ENCODE results near the gene CENPB.

Gene CENPB

DNA sequence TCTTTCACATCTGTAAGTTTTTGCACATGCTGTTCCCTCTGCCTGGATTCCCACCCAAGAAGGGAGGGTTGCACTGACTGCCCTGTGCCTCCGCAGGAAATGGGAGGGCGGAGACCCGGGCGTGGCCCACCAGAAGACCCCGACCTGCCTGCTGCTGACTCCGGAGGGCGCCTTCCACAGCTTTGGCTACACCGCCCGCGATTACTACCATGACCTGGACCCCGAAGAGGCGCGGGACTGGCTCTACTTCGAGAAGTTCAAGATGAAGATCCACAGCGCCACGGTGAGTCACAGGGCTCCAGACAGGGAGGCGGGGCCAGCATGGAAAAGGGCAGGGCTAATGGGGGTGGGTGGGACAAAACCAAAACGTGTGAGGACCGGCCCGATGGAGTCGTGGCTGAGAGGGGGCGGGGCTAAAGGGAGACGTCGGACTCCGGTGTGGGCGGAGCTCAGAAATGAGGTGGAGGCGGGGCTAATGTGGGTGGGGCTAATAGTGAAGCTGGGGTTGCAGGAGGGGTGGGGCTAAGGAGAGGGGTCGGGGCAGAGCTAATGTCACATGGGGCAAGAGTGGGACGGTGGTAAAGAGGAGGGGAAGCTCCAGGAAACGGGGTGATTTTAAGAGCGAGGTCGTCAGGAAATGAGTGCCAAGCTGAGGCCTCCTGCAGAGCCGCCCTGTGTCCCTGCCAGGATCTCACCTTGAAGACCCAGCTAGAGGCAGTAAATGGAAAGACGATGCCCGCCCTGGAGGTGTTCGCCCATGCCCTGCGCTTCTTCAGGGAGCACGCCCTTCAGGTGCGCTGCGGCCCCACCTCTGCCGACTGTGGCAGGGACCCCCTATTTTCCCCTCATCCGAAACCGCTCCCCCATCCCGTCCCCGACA is 41.5 kb downstream of the CENPB start:
- no peak overlapping the region for H3K27ac ChIP-seq (ENCODE audit: low read length)
- no peaks in the 10 kb centered on the region for H3K9me3 ChIP-seq (ENCODE audit: control insufficient read depth in 2 of 2, low read length in 2 of 2)
- H3K4me1 ChIP-seq (ENCODE audit: control insufficient read depth, insufficient read depth, low read length), result peaks cover 7% of the 10 kb centered on the region
- no peak overlapping the region for H3K4me3 ChIP-seq (ENCODE audit: low read length in 2 of 2)
- no peak overlapping the region for H3K9ac ChIP-seq (ENCODE audit: low read length in 2 of 2)
- no peaks in the 10 kb centered on the region for H3K36me3 ChIP-seq (ENCODE audit: control insufficient read depth in 2 of 2, insufficient read depth in 2 of 2, low read length in 2 of 2)
- peaks cover 3 to 8% of the 10 kb centered on the region in 2 donors for H3K27me3 ChIP-seq (ENCODE audit: control insufficient read depth in 1 of 2, insufficient read depth in 2 of 2, low read length in 2 of 2)

- peaks cover 3 to 9% of the 10 kb centered on the region in 2 donors for H3K27me3 ChIP-seq (ENCODE audit: control insufficient read depth in 1 of 2, insufficient read depth in 2 of 2, low read length in 2 of 2)
- H3K4me1 ChIP-seq (ENCODE audit: control insufficient read depth, insufficient read depth, low read length), result peaks cover 9% of the 10 kb centered on the region
- no peaks in the 10 kb centered on the region for H3K36me3 ChIP-seq (ENCODE audit: control insufficient read depth in 2 of 2, insufficient read depth in 2 of 2, low read length in 2 of 2)
- H3K4me3 ChIP-seq (ENCODE audit: low read length in 2 of 2), result no peak overlapping the region
- H3K9me3 ChIP-seq (ENCODE audit: control insufficient read depth in 2 of 2, low read length in 2 of 2), result no peaks in the 10 kb centered on the region
- no peak overlapping the region for H3K9ac ChIP-seq (ENCODE audit: low read length in 2 of 2)
- no peak overlapping the region for H3K27ac ChIP-seq (ENCODE audit: low read length)
These were observed 42.5 kb downstream of the CENPB start for GRCh38 chr20:3744037-3744436.

- Histone ChIP-seq H3K4me3 (ENCODE audit: low read length in 2 of 2) (no peak overlapping the region), H3K9ac (ENCODE audit: low read length in 2 of 2) (no peak overlapping the region), H3K9me3 (ENCODE audit: control insufficient read depth in 2 of 2, low read length in 2 of 2) (no peaks in the 10 kb centered on the region), H3K4me1 (ENCODE audit: control insufficient read depth, insufficient read depth, low read length) (peaks cover 5% of the 10 kb centered on the region), H3K27ac (ENCODE audit: low read length) (no peak overlapping the region), H3K27me3 (ENCODE audit: control insufficient read depth in 1 of 2, insufficient read depth in 2 of 2, low read length in 2 of 2) (peaks cover 3 to 9% of the 10 kb centered on the region in 2 donors), H3K36me3 (ENCODE audit: control insufficient read depth in 2 of 2, insufficient read depth in 2 of 2, low read length in 2 of 2) (no peaks in the 10 kb centered on the region)
These were observed 43.3 kb downstream of the CENPB start for GRCh38 chr20:3743251-3743650.

- Histone ChIP-seq H3K9ac (ENCODE audit: low read length in 2 of 2) (no peak overlapping the region), H3K9me3 (ENCODE audit: control insufficient read depth in 2 of 2, low read length in 2 of 2) (no peaks in the 10 kb centered on the region), H3K27ac (ENCODE audit: low read length) (no peak overlapping the region), H3K27me3 (ENCODE audit: control insufficient read depth in 1 of 2, insufficient read depth in 2 of 2, low read length in 2 of 2) (peaks cover 3 to 9% of the 10 kb centered on the region in 2 donors), H3K4me3 (ENCODE audit: low read length in 2 of 2) (no peak overlapping the region), H3K4me1 (ENCODE audit: control insufficient read depth, insufficient read depth, low read length) (peaks cover 5% of the 10 kb centered on the region), H3K36me3 (ENCODE audit: control insufficient read depth in 2 of 2, insufficient read depth in 2 of 2, low read length in 2 of 2) (no peaks in the 10 kb centered on the region)
These were observed 44.6 kb downstream of the CENPB start for GRCh38 chr20:3741836-3742458.

DNA sequence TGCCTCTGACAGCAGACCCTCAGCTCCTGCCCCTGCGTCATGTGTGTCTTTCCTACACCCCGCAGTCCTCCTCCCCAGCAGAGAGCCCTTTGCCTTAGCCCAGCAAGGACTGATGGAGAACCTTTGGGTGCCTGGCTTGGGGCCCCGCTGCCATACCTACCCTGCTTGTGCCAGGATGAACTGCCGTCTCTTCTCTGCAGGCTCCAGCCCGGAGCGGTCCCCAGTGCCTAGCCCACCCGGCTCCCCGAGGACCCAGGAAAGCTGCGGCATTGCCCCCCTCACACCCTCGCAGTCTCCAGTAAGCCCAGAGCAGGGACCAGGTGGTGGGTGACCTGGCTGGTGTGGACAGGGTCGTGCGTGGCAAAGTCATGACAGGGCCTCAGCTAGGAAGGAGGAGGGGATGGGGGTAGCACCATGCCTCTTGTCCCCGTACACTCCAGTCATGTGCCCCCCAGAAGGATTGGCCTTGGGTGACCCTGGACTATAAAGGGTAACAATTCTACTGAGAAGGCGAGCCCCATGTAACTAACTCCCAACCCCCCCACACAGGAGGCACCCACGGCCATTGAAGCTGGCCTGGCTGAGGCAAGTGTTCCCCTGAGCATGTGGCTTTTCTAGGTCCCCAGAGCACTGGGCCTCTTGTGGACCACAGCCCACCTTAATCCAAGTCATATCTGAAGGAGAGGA is 45.8 kb downstream of the CENPB start:
- H3K27me3 ChIP-seq (ENCODE audit: control insufficient read depth in 1 of 2, insufficient read depth in 2 of 2, low read length in 2 of 2), result peaks cover 3 to 9% of the 10 kb centered on the region in 2 donors
- H3K4me3 ChIP-seq (ENCODE audit: low read length in 2 of 2), result no peak overlapping the region
- peaks cover 5% of the 10 kb centered on the region for H3K4me1 ChIP-seq (ENCODE audit: control insufficient read depth, insufficient read depth, low read length)
- H3K27ac ChIP-seq (ENCODE audit: low read length), result no peak overlapping the region
- H3K9me3 ChIP-seq (ENCODE audit: control insufficient read depth in 2 of 2, low read length in 2 of 2), result no peaks in the 10 kb centered on the region
- no peaks in the 10 kb centered on the region for H3K36me3 ChIP-seq (ENCODE audit: control insufficient read depth in 2 of 2, insufficient read depth in 2 of 2, low read length in 2 of 2)
- no peak overlapping the region for H3K9ac ChIP-seq (ENCODE audit: low read length in 2 of 2)

GRCh38 chr20:3739926-3740451 is 46.6 kb downstream of the CENPB start:
- Histone ChIP-seq H3K36me3 (ENCODE audit: control insufficient read depth in 2 of 2, insufficient read depth in 2 of 2, low read length in 2 of 2) (no peaks in the 10 kb centered on the region), H3K9ac (ENCODE audit: low read length in 2 of 2) (no peak overlapping the region)

GRCh38 chr20:3739054-3739925 is 47.2 kb downstream of the CENPB start:
- Histone ChIP-seq H3K9me3 (ENCODE audit: control insufficient read depth in 2 of 2, low read length in 2 of 2) (no peaks in the 10 kb centered on the region), H3K36me3 (ENCODE audit: control insufficient read depth in 2 of 2, insufficient read depth in 2 of 2, low read length in 2 of 2) (no peaks in the 10 kb centered on the region), H3K9ac (ENCODE audit: low read length in 2 of 2) (no peak overlapping the region), H3K27ac (ENCODE audit: low read length) (no peak overlapping the region), H3K4me3 (ENCODE audit: low read length in 2 of 2) (no peak overlapping the region), H3K4me1 (ENCODE audit: control insufficient read depth, insufficient read depth, low read length) (peaks cover 8% of the 10 kb centered on the region), H3K27me3 (ENCODE audit: control insufficient read depth in 1 of 2, insufficient read depth in 2 of 2, low read length in 2 of 2) (peaks cover 0 to 6% of the 10 kb centered on the region in 2 donors)

More at GRCh38 chr20:3739926-3740451, 46.6 kb downstream of the CENPB start:
- Histone ChIP-seq H3K4me3 (ENCODE audit: low read length in 2 of 2) (no peak overlapping the region), H3K9me3 (ENCODE audit: control insufficient read depth in 2 of 2, low read length in 2 of 2) (no peaks in the 10 kb centered on the region), H3K27ac (ENCODE audit: low read length) (no peak overlapping the region), H3K4me1 (ENCODE audit: control insufficient read depth, insufficient read depth, low read length) (peaks cover 5% of the 10 kb centered on the region), H3K27me3 (ENCODE audit: control insufficient read depth in 1 of 2, insufficient read depth in 2 of 2, low read length in 2 of 2) (peaks cover 3 to 9% of the 10 kb centered on the region in 2 donors)

GRCh38 chr20:3738111-3739053 is 48.2 kb downstream of the CENPB start:
- Histone ChIP-seq H3K4me3 (ENCODE audit: low read length in 2 of 2) (no peak overlapping the region), H3K36me3 (ENCODE audit: control insufficient read depth in 2 of 2, insufficient read depth in 2 of 2, low read length in 2 of 2) (no peaks in the 10 kb centered on the region), H3K4me1 (ENCODE audit: control insufficient read depth, insufficient read depth, low read length) (peaks cover 10% of the 10 kb centered on the region), H3K9me3 (ENCODE audit: control insufficient read depth in 2 of 2, low read length in 2 of 2) (no peaks in the 10 kb centered on the region), H3K27me3 (ENCODE audit: control insufficient read depth in 1 of 2, insufficient read depth in 2 of 2, low read length in 2 of 2) (peaks cover 4% of the 10 kb centered on the region in 2 donors), H3K27ac (ENCODE audit: low read length) (no peak overlapping the region), H3K9ac (ENCODE audit: low read length in 2 of 2) (no peak overlapping the region)

GRCh38 chr20:3735768-3736167 is 50.8 kb downstream of the CENPB start:
- H3K9me3 ChIP-seq (ENCODE audit: control insufficient read depth in 2 of 2, low read length in 2 of 2), result no peaks in the 10 kb centered on the region
- H3K4me3 ChIP-seq (ENCODE audit: low read length in 2 of 2), result no peak overlapping the region
- H3K27ac ChIP-seq (ENCODE audit: low read length), result no peak overlapping the region
- H3K4me1 ChIP-seq (ENCODE audit: control insufficient read depth, insufficient read depth, low read length), result peaks cover 10% of the 10 kb centered on the region
- no peaks in the 10 kb centered on the region for H3K36me3 ChIP-seq (ENCODE audit: control insufficient read depth in 2 of 2, insufficient read depth in 2 of 2, low read length in 2 of 2)
- H3K27me3 ChIP-seq (ENCODE audit: control insufficient read depth in 1 of 2, insufficient read depth in 2 of 2, low read length in 2 of 2), result peaks cover 11 to 20% of the 10 kb centered on the region in 2 donors
- no peak overlapping the region for H3K9ac ChIP-seq (ENCODE audit: low read length in 2 of 2)

Measured in stomach smooth muscle (tissue), 2 donors.